GM19035 (cell line): Measurements from ENCODE around the gene CARTPT.
A peak's percentile ranks its signal among the peaks of the same experiment; 100 is the strongest.

Experiments
- ATAC-seq: cut with Tn5 transposase; IDR thresholded peaks from one replicate; pipeline ENCODE4 v1.9.1; 2021; ENCODE audit not compliant: unreplicated experiment

The CARTPT gene

DNA sequence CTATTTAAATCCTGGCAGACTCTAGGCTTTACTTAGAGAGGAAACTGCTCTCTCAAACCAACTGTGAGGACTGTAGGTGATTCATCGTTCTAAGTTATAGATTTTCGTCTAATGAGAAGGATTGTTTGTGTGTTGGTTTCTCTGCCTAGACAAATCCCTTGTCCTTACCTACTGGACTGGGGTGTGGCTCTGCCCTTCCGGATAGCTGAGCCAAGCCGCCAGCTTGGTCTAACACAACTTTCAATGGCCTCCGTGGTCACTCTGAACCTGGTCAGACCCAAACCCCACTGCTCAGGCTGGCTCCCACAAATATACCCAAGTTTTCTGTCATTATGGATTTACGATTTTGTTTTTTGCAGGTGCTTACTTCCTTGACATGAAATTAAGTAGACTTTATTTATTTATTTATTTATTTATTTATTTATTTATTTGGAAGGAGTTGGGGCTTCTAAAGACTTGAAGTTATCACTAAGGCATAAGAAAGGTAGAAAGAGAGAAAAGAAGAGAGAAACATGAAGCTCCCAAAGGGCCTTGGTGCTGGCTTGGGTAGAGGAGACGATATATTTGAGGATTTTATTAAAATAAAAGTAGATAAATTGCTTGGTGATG is 19.0 kb downstream of the CARTPT start:
- ATAC-seq = no peak

DNA sequence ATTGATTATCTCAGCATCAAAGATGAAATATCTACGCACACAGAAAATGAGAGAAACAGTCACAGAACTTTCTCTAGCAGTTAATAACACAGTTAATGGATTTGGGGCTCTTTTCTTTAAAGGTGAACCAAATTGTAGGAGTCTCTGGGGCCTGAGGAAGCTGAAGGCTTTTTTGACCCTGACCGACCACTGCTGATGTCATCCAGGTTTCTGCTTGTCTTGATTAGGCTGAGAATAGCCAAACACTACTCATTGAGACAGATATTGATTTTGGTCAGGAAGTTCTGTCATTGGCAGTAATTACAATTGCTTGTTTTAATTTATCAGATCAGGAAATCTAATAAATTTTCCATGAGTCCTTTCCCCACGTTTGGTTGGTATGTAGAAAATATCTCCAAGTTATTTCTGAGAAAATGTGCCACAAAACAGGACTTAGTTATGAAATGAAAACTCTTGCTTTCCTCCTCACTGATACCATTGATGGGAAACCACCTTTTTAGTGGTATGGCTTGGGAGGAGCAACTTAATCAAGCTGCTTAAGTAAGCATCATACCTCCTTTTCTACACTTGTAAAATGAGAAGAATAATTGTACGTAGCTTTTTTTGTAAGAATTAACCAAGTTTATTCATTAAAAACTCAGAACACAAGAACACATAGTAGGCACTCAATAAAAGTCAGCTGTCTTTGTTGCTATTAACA is 19.7 kb downstream of the CARTPT start:
- ATAC-seq = no peak

GRCh38 chr5:71740015-71740753 is 21.1 kb downstream of the CARTPT start:
- peak; percentile 99 for ATAC-seq

- no peak for ATAC-seq
Measured at GRCh38 chr5:71743155-71743554, 24.1 kb downstream of the CARTPT start.

DNA sequence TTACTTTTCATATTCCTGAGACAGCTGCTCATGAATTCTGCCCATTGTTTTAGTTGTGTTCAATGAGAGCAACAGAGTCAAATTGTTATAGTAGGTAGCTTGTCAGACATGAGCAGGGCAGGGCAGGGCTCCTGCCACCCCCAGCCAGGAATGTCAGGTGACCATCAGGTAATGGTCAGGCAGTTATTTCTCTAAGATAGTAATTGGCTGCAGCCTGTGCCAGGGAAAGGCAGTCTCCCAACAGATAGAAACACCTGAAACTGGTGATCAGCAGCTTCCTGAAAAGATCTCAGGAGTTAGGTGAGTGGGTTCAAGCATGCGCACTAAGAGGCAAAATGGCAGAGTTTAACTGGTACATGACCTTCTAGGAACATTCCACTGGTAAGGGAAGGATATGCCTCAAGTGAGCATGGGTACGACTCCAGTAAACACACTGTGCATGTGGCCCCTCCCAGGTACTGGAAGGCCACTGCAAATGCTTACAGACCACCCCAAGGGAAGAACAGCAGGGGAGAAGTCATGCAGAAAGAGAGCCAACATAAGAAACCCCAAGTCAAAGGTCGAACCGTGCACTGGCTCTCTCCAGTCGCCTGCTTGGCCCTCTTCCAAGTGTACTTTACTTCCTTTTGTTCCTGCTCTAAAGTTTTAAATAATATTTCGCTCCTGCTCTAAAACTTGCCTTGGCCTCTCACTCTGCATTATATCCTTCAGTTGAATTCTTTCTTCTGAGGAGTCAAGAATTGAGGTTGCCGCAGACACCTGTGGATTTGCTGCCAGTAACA is 25.1 kb downstream of the CARTPT start:
- ATAC-seq = no peak

- no peak for ATAC-seq
Measured at GRCh38 chr5:71747182-71747581, 28.1 kb downstream of the CARTPT start.

GRCh38 chr5:71748360-71748759 is 29.3 kb downstream of the CARTPT start:
- ATAC-seq = no peak

DNA sequence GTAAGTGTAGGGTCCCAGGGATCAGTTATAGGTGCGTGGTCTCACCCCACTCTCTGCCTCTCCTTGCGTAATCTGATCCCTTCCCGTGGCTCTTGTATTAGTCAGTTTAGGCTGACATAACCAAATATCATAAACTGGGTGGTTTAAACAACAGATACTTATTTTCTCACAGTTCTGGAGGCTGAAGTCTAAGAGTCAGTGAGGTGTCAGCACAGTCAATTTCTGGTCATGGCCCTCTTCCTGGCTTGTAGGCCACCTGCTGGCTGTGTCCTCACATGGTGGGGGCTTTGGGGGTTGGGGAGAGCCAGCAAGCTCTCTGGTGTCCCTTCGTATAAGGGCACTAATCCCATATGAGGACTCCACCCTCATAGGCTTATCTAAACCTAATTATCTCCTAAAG is 32.3 kb downstream of the CARTPT start:
- no peak for ATAC-seq

GRCh38 chr5:71752441-71753190 is 33.5 kb downstream of the CARTPT start:
- ATAC-seq = no peak

DNA sequence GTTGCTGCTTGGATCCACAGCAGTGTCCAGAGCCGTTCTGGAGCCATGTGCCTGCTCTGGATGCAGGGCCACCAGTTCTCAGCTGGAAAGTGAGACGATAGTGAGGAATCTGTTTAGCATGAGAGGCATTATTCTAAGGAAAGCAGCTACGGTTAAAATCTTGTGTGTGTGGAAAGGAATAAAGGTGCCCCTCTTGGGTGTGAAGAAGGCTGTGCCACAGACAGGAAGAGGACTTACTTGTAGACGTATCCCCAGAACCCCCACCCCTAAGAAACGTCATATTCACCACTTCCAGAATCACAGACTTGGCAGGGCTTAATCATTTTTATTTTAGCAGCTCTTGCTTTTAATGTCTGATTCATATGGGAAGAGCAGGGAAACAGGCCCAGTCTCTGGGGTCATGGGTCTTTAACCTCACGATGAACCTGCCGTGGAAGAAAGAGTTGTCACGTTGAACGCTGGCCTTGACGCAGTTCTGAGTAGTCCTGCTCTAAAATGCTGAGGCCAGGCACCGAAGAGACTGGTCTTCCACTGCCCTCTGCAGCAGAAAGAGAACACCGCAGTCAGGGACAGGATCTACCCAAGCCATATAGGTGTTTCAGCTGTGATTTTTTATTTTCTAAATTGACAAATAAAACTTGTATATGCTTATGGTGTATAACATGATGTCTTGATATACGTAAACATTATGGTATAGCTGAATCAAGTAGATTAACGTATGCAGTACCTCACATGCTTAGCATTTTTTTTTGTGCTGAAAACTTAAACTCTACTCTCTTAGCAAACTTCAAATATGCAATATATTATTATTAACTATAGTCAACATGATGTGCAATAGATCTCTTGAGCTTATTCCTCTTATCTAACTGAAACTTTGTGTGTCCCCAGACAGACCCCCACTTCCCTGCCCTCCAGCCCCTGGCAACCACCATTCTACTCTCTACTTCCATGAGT is 38.8 kb downstream of the CARTPT start:
- ATAC-seq = peak; percentile 92

- no peak for ATAC-seq
Measured at GRCh38 chr5:71762826-71763225, 43.8 kb downstream of the CARTPT start.

GRCh38 chr5:71767661-71768060 is 48.6 kb downstream of the CARTPT start:
- no peak for ATAC-seq

- no peak for ATAC-seq
Measured at GRCh38 chr5:71769287-71769686, 50.2 kb downstream of the CARTPT start.

- no peak for ATAC-seq
Measured at GRCh38 chr5:71770381-71770780, 51.3 kb downstream of the CARTPT start.
